ENCODE data around the gene TPM1.

- TF ChIP-seq, protein P1, sequence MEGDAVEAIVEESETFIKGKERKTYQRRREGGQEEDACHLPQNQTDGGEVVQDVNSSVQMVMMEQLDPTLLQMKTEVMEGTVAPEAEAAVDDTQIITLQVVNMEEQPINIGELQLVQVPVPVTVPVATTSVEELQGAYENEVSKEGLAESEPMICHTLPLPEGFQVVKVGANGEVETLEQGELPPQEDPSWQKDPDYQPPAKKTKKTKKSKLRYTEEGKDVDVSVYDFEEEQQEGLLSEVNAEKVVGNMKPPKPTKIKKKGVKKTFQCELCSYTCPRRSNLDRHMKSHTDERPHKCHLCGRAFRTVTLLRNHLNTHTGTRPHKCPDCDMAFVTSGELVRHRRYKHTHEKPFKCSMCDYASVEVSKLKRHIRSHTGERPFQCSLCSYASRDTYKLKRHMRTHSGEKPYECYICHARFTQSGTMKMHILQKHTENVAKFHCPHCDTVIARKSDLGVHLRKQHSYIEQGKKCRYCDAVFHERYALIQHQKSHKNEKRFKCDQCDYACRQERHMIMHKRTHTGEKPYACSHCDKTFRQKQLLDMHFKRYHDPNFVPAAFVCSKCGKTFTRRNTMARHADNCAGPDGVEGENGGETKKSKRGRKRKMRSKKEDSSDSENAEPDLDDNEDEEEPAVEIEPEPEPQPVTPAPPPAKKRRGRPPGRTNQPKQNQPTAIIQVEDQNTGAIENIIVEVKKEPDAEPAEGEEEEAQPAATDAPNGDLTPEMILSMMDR (IDR thresholded peaks at IDR 0.05): no peak
- no peak for TF ChIP-seq POLR2A (IDR thresholded peaks at IDR 0.05)
- TF ChIP-seq POLR2AphosphoS5 (IDR thresholded peaks at IDR 0.05): no peak
- no peak for TF ChIP-seq EP300 (IDR thresholded peaks at IDR 0.05)
Measured at GRCh38 chr15:63073497-63074172, 31.1 kb downstream of the TPM1 start.

Data from suprapubic skin (tissue), 4 donors.